HL-60 (cell line): Measurements from ENCODE around the gene DNAH5.
"Not testable (repeated sequence)": the region's sequence is repeated elsewhere in the genome, so short reads cannot be mapped to it uniquely, and the experiment has no call there.

Source experiments
- DNase-seq, 2 experiments: peaks; one replicate each; pipeline ENCODE4 v3.0.0-alpha.2; 2010 to 2020; ENCODE audit warnings: low read depth in 1 of 2, low spot score in 1 of 2
- H3K27ac ChIP-seq: fragments of 250-450 bp; sonication (Bioruptor Pico); replicated peaks from 2 replicates; pipeline ENCODE4 v1.5.1; 2020; ENCODE audit warnings: mild to moderate bottlenecking, moderate library complexity
- H3K27me3 ChIP-seq: fragments of 250-450 bp; sonication (Bioruptor Pico); 2 replicates; pipeline ENCODE4 v1.5.1; 2021; ENCODE audit warnings: mild to moderate bottlenecking, moderate library complexity; ENCODE audit not compliant: insufficient read depth, poor library complexity, severe bottlenecking
- H3K4me3 ChIP-seq: replicated peaks from 2 replicates; pipeline ENCODE4 v1.5.1; 2011; ENCODE audit warnings: mild to moderate bottlenecking, control low read depth, low read length; ENCODE audit not compliant: insufficient read depth
- CTCF ChIP-seq: IDR thresholded peaks from one replicate; pipeline ENCODE4 v1.5.1; 2011; ENCODE audit warnings: low read length, control low read depth, inconsistent platforms; ENCODE audit not compliant: insufficient read depth
- GABPA ChIP-seq: IDR thresholded peaks from 2 replicates; pipeline ENCODE4 v1.6.1; 2012; ENCODE audit warnings: low read depth
- POLR2AphosphoS5 ChIP-seq: IDR thresholded peaks from 2 replicates; pipeline ENCODE4 v1.6.1; 2012; ENCODE audit warnings: low read depth
- SPI1 ChIP-seq: IDR thresholded peaks from 2 replicates; pipeline ENCODE4 v1.6.1; 2012; ENCODE audit warnings: low read depth, mild to moderate bottlenecking, borderline replicate concordance
- TF ChIP-seq, protein P1 (sequence below): IDR thresholded peaks from 2 replicates; pipeline ENCODE4 v1.6.1; 2012; ENCODE audit warnings: low read depth; ENCODE audit not compliant: insufficient replicate concordance

The DNAH5 gene

GRCh38 chr5:13816126-13816525 lies 128.4 kb downstream of the DNAH5 start:
- TF ChIP-seq CTCF (no peak), SPI1 (no peak), POLR2AphosphoS5 (no peak), GABPA (no peak)
- TF ChIP-seq, protein P1, sequence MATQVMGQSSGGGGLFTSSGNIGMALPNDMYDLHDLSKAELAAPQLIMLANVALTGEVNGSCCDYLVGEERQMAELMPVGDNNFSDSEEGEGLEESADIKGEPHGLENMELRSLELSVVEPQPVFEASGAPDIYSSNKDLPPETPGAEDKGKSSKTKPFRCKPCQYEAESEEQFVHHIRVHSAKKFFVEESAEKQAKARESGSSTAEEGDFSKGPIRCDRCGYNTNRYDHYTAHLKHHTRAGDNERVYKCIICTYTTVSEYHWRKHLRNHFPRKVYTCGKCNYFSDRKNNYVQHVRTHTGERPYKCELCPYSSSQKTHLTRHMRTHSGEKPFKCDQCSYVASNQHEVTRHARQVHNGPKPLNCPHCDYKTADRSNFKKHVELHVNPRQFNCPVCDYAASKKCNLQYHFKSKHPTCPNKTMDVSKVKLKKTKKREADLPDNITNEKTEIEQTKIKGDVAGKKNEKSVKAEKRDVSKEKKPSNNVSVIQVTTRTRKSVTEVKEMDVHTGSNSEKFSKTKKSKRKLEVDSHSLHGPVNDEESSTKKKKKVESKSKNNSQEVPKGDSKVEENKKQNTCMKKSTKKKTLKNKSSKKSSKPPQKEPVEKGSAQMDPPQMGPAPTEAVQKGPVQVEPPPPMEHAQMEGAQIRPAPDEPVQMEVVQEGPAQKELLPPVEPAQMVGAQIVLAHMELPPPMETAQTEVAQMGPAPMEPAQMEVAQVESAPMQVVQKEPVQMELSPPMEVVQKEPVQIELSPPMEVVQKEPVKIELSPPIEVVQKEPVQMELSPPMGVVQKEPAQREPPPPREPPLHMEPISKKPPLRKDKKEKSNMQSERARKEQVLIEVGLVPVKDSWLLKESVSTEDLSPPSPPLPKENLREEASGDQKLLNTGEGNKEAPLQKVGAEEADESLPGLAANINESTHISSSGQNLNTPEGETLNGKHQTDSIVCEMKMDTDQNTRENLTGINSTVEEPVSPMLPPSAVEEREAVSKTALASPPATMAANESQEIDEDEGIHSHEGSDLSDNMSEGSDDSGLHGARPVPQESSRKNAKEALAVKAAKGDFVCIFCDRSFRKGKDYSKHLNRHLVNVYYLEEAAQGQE: no peak
- no peak for DNase-seq

GRCh38 chr5:13814301-13814700 lies 130.2 kb downstream of the DNAH5 start:
- no peak overlapping the region for H3K4me3 ChIP-seq
- no peaks in the 10 kb centered on the region for H3K27me3 ChIP-seq
- TF ChIP-seq SPI1 (no peak), GABPA (no peak)
- TF ChIP-seq, protein P1: no peak
- no peak for DNase-seq
- H3K27ac ChIP-seq: no peak overlapping the region

More at GRCh38 chr5:13816126-13816525, 128.4 kb downstream of the DNAH5 start:
- H3K27me3 ChIP-seq: no peaks in the 10 kb centered on the region
- no peak overlapping the region for H3K4me3 ChIP-seq
- no peak overlapping the region for H3K27ac ChIP-seq

DNA sequence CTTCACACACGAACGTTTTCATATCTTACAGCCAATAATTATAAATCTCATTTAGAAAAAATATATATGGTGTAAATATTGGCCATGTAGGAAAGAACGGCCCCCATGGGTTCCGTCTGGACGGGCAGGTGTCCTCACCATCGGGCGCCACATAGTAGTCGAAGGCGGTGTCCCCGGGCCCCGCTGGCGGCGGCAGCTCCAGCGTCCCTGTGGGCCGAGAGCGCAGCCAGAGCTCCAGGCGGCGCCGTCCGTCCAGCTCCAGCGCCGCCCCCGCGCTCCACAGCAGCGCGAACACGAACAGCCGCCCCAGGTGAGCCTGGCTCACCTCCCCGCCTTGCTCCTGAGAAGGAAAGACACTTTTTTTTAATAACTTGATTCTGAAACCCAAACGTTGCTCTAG lies 134.6 kb downstream of the DNAH5 start:
- Histone ChIP-seq H3K27me3 (no peaks in the 10 kb centered on the region), H3K4me3 (no peak overlapping the region), H3K27ac (no peak overlapping the region)
- no peak for DNase-seq
- TF ChIP-seq POLR2AphosphoS5 (no peak), GABPA (no peak)
- TF ChIP-seq, protein P1: no peak

DNA sequence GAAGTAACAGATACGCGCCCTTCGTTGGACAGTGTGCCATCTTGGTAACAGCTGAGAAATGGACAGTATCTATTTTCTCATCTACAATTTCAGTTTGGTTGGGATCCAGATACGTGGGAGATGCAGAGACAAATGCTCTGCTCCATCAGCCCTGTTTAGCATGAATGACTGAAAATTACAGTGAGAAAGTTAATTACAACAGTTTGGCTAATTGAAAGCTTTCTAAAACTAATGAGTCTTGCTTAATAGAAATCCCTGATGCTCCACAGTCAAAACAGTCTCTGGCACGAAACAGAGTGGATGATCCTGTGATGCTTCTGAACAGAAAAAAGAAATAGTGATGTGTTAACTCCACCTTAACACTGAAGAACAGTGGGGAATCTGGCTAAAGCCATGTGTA lies 140.2 kb downstream of the DNAH5 start:
- no peak overlapping the region for H3K27ac ChIP-seq
- no peaks in the 10 kb centered on the region for H3K27me3 ChIP-seq
- TF ChIP-seq GABPA: no peak
- TF ChIP-seq, protein P1: no peak
- TF ChIP-seq CTCF: no peak
- TF ChIP-seq SPI1: no peak
- TF ChIP-seq POLR2AphosphoS5: no peak
- H3K4me3 ChIP-seq: no peak overlapping the region
- no peak for DNase-seq

DNA sequence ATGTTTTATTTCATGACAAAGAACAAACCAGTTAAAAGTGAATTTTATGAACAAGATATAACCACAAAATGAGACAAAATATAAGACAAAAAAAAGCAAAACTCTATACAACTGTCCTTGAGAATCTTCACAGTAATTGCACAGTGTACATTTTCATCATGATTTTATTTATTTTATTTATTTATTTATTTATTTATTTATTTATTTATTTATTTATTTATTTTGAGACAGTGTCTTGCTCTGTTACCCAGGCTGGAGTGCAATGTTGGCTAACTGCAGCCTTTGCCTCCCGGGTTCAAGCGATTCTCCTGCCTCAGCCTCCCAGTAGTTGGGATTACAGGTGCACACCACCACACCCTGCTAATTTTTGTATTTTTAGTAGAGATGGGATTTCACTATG lies 145.9 kb downstream of the DNAH5 start:
- H3K4me3 ChIP-seq, DNase-seq, H3K27ac ChIP-seq, H3K27me3 ChIP-seq: not testable (repeated sequence)
